ENCODE data around the gene OTUB1.
A peak's percentile ranks its signal among the peaks of the same experiment; 100 is the strongest.
"Not testable (repeated sequence)": the region's sequence is repeated elsewhere in the genome, so short reads cannot be mapped to it uniquely, and the experiment has no call there.

Gene OTUB1, protein sequence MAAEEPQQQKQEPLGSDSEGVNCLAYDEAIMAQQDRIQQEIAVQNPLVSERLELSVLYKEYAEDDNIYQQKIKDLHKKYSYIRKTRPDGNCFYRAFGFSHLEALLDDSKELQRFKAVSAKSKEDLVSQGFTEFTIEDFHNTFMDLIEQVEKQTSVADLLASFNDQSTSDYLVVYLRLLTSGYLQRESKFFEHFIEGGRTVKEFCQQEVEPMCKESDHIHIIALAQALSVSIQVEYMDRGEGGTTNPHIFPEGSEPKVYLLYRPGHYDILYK
- total RNA-seq = 33.9 to 74.7 (median 46.5) reads per million in 17 experiments

DNA sequence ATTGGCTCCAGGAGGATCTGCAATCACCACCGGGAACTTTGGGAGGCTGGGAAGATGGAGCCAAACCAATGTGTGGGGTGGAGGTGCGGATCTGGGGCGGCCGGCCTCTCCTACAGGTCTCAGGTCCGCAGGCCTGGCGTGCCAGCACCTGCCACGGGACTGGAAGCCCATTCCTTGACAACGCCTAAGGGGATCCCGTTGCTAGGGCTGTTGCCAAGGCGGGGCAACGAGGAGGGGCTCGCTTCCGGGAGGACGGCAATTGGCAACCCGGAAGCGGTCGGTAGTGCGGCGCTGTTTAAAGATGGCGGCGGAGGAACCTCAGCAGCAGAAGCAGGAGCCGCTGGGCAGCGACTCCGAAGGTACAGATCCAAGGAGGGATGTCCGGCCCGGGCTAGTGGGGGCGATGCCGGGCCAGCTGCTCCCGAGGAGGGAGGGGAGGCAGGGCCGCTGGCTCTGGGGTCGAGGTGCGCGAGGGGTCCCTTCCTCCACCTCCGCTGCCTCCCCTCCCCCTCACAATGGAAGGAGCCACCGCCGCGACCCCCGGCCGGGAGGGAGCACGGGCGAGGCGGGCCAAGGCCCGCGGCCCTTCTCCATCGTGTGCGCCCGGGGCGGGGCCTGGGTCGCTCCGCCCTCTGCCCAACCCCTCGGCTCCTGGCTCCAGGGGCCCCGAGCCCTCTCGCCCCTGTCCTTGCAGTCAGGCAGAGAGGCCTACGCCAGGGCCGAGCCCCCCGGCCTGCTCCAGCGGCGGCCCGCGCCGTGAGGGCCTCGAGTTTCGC is at the start of gene OTUB1:
Gene OTUB1, plus strand, starts transcription at position 283 of the 776 bp plus-strand sequence. Its CDS starts 19 bp downstream, at position 302.
- DNase-seq = peak; percentile 87 to 94 (median 92)

DNA sequence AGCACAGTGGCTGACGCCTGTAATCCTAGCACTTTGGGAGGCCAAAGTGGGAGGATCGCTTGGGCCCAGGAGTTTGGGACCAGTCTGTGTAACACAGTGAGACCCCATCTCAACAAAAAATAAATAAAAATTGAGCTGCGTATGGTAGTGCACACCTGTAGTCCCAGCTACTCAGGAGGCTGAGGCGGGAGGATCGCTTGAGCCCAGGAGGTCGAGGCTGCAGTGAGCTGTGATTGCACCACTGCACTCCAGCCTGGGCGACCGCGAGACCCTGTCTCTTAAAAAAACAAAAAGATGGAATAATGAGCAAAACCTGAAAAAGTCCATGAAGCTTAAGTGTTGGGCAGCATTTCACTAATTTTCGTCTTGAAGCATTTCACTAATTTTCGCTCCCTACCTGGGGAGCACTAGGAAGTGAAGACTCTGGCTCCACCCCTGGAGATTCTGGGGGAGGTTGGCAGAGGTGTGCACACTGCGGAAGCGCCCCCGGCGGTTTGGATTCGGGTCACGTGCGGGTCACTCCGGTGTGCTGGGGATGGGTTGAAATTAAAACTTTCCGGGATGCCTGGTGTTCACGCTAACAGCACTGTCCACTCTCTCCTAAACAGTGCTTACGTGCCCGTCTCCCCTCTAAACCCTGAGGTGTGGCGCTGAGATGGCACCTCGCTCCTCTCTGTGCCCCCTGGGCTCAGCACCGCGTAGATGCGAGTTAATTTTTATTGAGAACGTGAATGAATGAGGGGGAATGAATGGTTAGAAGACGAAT is 48.3 kb upstream of the OTUB1 start:
- no peak for DNase-seq

GRCh38 chr11:63938479-63939396 is 47.5 kb upstream of the OTUB1 start, which contains the start of gene NAA40:
TSS of gene NAA40 (plus strand) at chr11:63939002. CDS start at chr11:63939097, 95 bp downstream.
- DNase-seq = peak; percentile 93 to 97 (median 95)

- DNase-seq = peak in 3 of 4 experiments; percentile 30 to 43 (median 36)
Observed at GRCh38 chr11:63939397-63939891, 46.8 kb upstream of the OTUB1 start.

DNA sequence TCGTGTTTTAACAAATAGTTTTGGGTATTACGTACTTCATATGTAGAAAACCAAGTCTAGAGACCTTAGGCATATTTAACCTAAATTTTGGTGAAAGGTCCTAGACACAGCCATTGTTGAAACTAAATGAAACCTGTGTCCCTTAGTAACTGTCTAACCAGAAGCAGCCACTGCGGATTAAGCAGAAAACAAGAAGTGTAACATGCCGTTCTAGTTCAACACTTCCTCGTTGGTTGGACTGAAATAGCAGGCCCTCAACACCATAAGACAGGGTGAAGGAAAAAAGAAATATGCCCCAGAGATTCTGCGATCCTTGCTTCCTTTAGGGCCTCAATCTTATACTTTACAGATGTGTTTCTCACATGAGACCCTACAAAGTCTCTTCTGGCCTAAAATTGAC is 45.5 kb upstream of the OTUB1 start:
- DNase-seq = peak; percentile 50 to 77 (median 64)

- DNase-seq = no peak
Observed at GRCh38 chr11:63941901-63942300, 44.3 kb upstream of the OTUB1 start.

DNA sequence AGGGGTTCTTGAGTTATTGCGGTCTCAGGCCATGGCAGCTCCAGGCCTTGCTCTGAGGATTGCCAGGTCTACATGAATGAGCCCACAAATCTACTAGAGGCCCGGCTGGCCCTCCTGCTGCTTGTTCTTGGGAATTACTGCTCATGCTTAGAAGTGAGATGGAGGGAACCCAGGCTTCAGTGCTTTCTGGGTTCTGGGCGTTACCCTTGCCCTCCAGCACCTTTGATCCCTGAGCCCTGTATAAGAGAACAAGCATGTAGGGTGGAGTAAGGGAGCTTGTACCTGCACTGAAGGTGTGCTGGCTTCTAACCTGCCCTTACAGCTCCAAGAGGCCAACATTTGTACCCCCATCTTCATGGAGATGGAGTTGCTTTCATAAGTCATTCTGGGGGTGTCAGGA is 43.4 kb upstream of the OTUB1 start:
- DNase-seq = no peak

DNA sequence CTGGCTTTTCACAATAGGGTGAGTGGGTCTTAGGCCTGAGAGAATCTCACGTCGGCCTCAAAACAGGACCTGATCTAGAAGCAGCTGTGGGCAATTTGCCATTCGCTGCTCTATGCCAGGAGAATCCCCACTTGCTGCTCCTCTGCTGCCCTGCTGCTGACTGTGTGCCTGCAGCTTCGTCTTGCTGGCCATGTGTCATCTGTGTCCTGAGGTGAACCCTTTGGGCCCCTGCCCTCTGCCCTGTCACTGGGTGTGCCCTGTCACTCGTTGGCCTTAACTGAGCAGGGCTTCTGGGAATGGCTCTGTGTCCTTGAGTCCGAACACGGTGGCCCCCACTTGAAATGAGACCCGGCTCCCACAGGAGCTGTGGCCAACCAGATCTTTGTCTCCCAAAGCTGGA is 41.3 kb upstream of the OTUB1 start:
- no peak for DNase-seq

- DNase-seq = peak; percentile 62 to 76 (median 70)
Observed at GRCh38 chr11:63945477-63946163, 40.6 kb upstream of the OTUB1 start.

DNA sequence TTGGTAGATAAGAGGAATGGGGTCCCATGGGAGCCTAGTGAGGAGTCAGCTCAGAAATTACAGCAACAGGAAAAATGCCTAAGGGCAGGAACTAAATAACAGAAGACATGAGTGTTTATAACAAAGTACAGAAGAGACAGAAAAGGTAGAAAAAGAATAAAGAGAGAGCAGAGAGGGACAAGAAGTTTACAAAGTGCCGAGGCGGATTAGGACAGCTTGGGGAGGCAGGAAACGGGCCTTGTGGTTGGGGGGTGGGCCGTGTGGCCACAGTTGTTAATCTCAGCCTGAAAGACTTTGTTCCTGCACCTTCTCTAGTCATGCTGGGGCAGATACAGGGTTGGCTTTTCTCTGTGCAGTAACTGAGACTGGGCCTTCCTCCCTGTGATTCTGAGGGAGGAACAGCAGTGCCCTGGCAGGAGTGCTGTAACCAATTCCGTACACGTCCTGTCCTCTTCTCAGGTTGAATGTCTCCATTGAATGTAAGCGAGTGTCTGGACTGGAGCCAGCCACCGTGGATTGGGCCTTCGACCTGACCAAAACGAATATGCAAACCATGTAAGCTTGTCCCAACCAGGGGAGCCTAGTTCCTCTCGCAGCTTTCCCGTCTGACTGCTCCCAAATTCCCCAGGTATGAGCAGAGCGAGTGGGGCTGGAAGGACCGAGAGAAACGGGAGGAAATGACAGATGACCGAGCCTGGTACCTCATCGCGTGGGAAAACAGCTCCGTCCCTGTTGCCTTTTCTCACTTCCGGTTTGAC is 34.3 kb upstream of the OTUB1 start:
- peak in 3 of 4 experiments; percentile 11 to 41 (median 13) for DNase-seq

DNA sequence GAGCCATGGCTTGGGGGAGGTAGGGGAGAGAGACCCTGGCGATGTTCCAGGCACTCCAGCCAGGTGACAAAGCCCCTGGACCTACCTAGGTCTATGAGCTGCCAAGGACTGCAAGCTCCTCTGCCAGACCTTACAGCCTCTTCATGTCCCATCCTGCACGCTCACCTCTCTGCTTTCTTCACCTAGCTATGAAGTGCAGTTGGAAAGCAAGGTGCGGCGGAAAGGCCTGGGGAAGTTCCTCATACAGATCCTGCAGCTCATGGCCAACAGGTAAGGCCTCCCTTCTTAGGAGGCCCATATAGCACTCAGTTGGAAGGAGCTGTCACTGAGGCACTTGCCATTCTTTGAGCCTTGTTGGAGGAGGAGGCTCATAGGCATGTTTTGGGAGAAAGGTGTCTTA is 33.7 kb upstream of the OTUB1 start:
- no peak for DNase-seq

- no peak for DNase-seq
Observed at GRCh38 chr11:63958008-63958407, 28.2 kb upstream of the OTUB1 start.

DNA sequence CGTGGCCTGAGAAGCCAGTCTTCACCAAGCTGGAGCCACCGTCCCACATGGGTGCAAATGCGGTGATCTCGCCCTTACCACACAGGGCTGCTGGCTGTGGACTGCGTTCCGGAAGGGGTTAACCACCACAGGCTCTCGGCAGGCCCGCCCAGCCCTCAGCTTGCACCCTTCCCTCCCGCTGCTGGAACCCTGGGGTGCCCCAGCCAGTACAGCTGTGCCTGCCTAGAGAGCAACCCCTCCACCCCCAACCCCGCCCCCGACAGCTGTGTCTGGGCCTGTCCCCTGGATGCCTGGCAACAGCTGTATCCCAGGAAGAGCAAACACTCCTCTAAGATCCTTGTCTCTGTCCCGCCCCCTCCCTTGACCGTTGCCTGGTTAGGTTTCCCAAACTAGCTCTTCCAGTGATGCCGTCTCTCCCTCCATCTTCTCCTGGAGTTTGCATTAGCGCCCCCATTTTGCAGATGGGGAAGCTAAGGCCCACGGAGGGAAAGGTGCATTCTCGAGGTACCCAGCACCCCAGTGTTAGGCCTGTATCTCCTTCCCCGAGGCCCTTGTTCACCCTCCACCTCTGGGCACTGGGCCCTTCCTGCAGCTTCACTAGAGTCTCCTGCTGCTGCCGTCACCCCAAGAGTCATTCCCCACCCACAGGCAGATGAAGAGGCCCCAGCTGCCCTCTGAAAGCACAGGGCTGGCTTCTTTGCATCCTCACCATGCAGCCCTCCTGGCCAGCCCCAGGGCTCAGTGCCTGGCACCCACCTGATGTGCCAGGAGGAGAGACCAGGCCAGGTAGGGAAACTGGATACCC is 24.4 kb upstream of the OTUB1 start:
- no peak for DNase-seq

- not testable (repeated sequence) for DNase-seq
Observed at GRCh38 chr11:63963895-63964294, 22.3 kb upstream of the OTUB1 start.

DNA sequence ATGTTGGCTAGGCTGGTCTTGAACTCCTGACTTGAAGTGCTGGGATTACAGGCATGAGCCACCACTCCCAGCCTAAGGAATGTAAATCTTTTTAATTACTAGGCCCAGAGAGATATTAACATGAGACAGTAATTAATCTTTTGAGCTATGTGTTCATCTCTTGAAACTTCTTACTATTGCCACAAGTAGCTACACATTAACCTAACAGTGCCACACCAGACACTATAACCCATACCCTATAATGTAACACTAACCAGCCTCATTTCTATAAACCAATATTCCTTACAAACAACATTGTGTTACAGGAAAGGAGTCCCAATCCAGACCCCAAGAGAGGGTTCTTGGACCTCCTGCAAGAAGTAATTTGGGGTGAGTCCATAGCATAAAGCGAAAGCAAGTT is 19.8 kb upstream of the OTUB1 start:
- no peak for DNase-seq

DNA sequence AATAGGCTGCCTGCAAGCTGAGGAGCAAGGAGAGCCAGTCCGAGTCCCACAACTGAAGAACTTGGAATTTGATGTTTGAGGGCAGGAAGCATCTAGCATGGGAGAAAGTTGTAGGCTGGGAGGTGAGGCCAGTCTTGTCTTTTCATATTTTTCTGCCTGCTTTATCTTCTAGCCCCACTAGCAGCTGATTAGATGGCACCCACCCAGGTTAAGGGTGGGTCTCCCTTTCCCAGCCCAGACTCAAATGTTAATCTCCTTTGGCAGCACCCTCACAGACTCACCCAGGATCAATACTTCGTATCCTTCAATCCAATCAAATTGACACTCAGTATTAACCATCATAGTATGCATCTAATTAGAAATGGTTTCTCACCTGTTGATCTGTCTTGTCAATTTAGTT is 16.8 kb upstream of the OTUB1 start:
- no peak for DNase-seq

DNA sequence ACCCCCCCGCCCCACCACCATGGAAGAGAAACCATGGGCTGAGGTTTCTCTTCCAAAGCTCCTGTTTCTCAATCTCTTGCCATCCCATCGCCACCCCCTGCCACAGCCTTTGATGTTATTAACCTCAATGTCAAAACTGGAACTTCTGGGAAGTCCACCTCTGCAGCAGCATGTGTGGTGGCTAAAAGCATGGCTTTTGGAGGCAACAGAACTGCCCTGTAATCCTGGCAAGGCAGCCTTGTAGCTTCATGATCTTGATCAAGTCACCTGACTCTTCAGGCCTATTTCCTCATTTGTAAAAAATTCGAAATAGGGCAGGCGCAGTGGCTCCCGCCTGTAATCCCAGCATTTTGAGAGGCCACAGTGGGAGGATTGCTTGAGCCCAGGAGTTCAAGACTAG is 15.3 kb upstream of the OTUB1 start:
- peak; percentile 56 to 77 (median 67) for DNase-seq

- not testable (repeated sequence) for DNase-seq
Observed at GRCh38 chr11:63973912-63974258, 12.4 kb upstream of the OTUB1 start.

Data from suppressor macrophage (primary cell).